Muscle layer of colon (tissue), 2 donors: ENCODE results near the gene DNAJB6.

Experiments
- H3K27ac ChIP-seq: one replicate; pipeline ENCODE4 v1.7.0; 2013; ENCODE audit warnings: low read depth, mild to moderate bottlenecking, low read length, moderate library complexity
- H3K27me3 ChIP-seq, 2 donors: one replicate each; pipeline ENCODE4 v1.7.0; 2013; ENCODE audit warnings: low read length in 2 of 2, mild to moderate bottlenecking in 2 of 2; ENCODE audit not compliant: insufficient read depth in 2 of 2, control insufficient read depth in 1 of 2
- H3K36me3 ChIP-seq: one replicate; pipeline ENCODE4 v1.7.0; 2013; ENCODE audit warnings: mild to moderate bottlenecking, low read length; ENCODE audit not compliant: insufficient read depth
- H3K4me1 ChIP-seq: one replicate; pipeline ENCODE4 v1.7.0; 2013; ENCODE audit warnings: mild to moderate bottlenecking, low read length; ENCODE audit not compliant: insufficient read depth
- H3K4me3 ChIP-seq, 2 donors: one replicate each; pipeline ENCODE4 v1.7.0; 2013; ENCODE audit warnings: low read length in 2 of 2, low read depth in 1 of 2, mild to moderate bottlenecking in 1 of 2, moderate library complexity in 1 of 2
- H3K9ac ChIP-seq: one replicate; pipeline ENCODE4 v1.7.0; 2013; ENCODE audit warnings: low read length
- H3K9me3 ChIP-seq: one replicate; pipeline ENCODE4 v1.7.0; 2013; ENCODE audit warnings: mild to moderate bottlenecking, low read length
- donor health status: abdominal sarcoma.
- donor health status: Adenocarcinoma of cecum.

Gene DNAJB6

GRCh38 chr7:157358041-157358752, 21.4 kb downstream of the DNAJB6 start:
- Histone ChIP-seq H3K4me1 (peaks cover 36% of the 10 kb centered on the region), H3K36me3 (peaks cover 17% of the 10 kb centered on the region), H3K4me3 (no peak overlapping the region), H3K9ac (no peak overlapping the region), H3K9me3 (no peaks in the 10 kb centered on the region), H3K27ac (no peak overlapping the region), H3K27me3 (no peaks in the 10 kb centered on the region)

- no peaks in the 10 kb centered on the region for H3K9me3 ChIP-seq
- no peak overlapping the region for H3K4me3 ChIP-seq
- H3K27ac ChIP-seq = no peak overlapping the region
- H3K4me1 ChIP-seq = peaks cover 31% of the 10 kb centered on the region
- no peak overlapping the region for H3K9ac ChIP-seq
- H3K27me3 ChIP-seq = no peaks in the 10 kb centered on the region
- peaks cover 23% of the 10 kb centered on the region for H3K36me3 ChIP-seq
Observed at GRCh38 chr7:157358753-157359096, 21.9 kb downstream of the DNAJB6 start.

- Histone ChIP-seq H3K36me3 (peaks cover 31% of the 10 kb centered on the region), H3K27ac (no peak overlapping the region)
Observed at GRCh38 chr7:157359581-157359980, 22.8 kb downstream of the DNAJB6 start.

GRCh38 chr7:157360483-157361025, 23.8 kb downstream of the DNAJB6 start:
- Histone ChIP-seq H3K4me3 (no peak overlapping the region), H3K4me1 (peaks cover 25% of the 10 kb centered on the region), H3K36me3 (peaks cover 40% of the 10 kb centered on the region), H3K9me3 (no peaks in the 10 kb centered on the region), H3K9ac (no peak overlapping the region), H3K27ac (no peak overlapping the region), H3K27me3 (no peaks in the 10 kb centered on the region)

More at GRCh38 chr7:157359581-157359980, 22.8 kb downstream of the DNAJB6 start:
- Histone ChIP-seq H3K9ac (no peak overlapping the region), H3K9me3 (no peaks in the 10 kb centered on the region), H3K27me3 (no peaks in the 10 kb centered on the region), H3K4me3 (no peak overlapping the region), H3K4me1 (peaks cover 31% of the 10 kb centered on the region)

GRCh38 chr7:157361537-157361936, 24.7 kb downstream of the DNAJB6 start:
- H3K36me3 ChIP-seq = peaks cover 43% of the 10 kb centered on the region
- H3K27ac ChIP-seq = no peak overlapping the region
- H3K9ac ChIP-seq = no peak overlapping the region
- H3K9me3 ChIP-seq = no peaks in the 10 kb centered on the region
- peaks cover 15% of the 10 kb centered on the region for H3K4me1 ChIP-seq
- H3K4me3 ChIP-seq = no peak overlapping the region
- no peaks in the 10 kb centered on the region for H3K27me3 ChIP-seq

- Histone ChIP-seq H3K9ac (no peak overlapping the region), H3K36me3 (peaks cover 55% of the 10 kb centered on the region), H3K27ac (no peak overlapping the region), H3K27me3 (no peaks in the 10 kb centered on the region), H3K4me1 (peaks cover 6% of the 10 kb centered on the region), H3K9me3 (no peaks in the 10 kb centered on the region), H3K4me3 (no peak overlapping the region)
Observed at GRCh38 chr7:157362729-157363128, 25.9 kb downstream of the DNAJB6 start.

- Histone ChIP-seq H3K4me1 (no peaks in the 10 kb centered on the region), H3K9me3 (no peaks in the 10 kb centered on the region), H3K27ac (no peak overlapping the region), H3K36me3 (peaks cover 78% of the 10 kb centered on the region), H3K4me3 (no peak overlapping the region), H3K27me3 (no peaks in the 10 kb centered on the region), H3K9ac (no peak overlapping the region)
Observed at GRCh38 chr7:157366722-157367121, 29.9 kb downstream of the DNAJB6 start.

- H3K9ac ChIP-seq = no peak overlapping the region
- peaks cover 84% of the 10 kb centered on the region for H3K36me3 ChIP-seq
- H3K27ac ChIP-seq = no peak overlapping the region
- no peak overlapping the region for H3K4me3 ChIP-seq
- no peaks in the 10 kb centered on the region for H3K4me1 ChIP-seq
- H3K27me3 ChIP-seq = no peaks in the 10 kb centered on the region
- H3K9me3 ChIP-seq = no peaks in the 10 kb centered on the region
Observed at GRCh38 chr7:157368955-157369354, 32.2 kb downstream of the DNAJB6 start.

- H3K27me3 ChIP-seq = no peaks in the 10 kb centered on the region
- no peak overlapping the region for H3K4me3 ChIP-seq
Observed at GRCh38 chr7:157370742-157371141, 33.9 kb downstream of the DNAJB6 start.

GRCh38 chr7:157371296-157371695, 34.5 kb downstream of the DNAJB6 start:
- Histone ChIP-seq H3K27me3 (no peaks in the 10 kb centered on the region), H3K9me3 (no peaks in the 10 kb centered on the region), H3K4me1 (no peaks in the 10 kb centered on the region), H3K27ac (no peak overlapping the region), H3K36me3 (peaks cover 74% of the 10 kb centered on the region), H3K4me3 (no peak overlapping the region), H3K9ac (no peak overlapping the region)

More at GRCh38 chr7:157370742-157371141, 33.9 kb downstream of the DNAJB6 start:
- peaks cover 74% of the 10 kb centered on the region for H3K36me3 ChIP-seq
- no peak overlapping the region for H3K27ac ChIP-seq
- H3K4me1 ChIP-seq = no peaks in the 10 kb centered on the region
- H3K9ac ChIP-seq = no peak overlapping the region
- no peaks in the 10 kb centered on the region for H3K9me3 ChIP-seq

GRCh38 chr7:157372300-157373232, 35.8 kb downstream of the DNAJB6 start:
- Histone ChIP-seq H3K9ac (no peak overlapping the region), H3K27me3 (no peaks in the 10 kb centered on the region), H3K9me3 (no peaks in the 10 kb centered on the region), H3K36me3 (peaks cover 62% of the 10 kb centered on the region), H3K4me3 (no peak overlapping the region), H3K27ac (no peak overlapping the region), H3K4me1 (peaks cover 3% of the 10 kb centered on the region)
